ENCODE measurements around the gene PDGFB.

GRCh38 chr22:39264349-39265038, 19.7 kb upstream of the PDGFB start:
- TF ChIP-seq PKNOX1 (IDR thresholded peaks at IDR 0.05) (no peak), FOXK2 (IDR thresholded peaks at IDR 0.05) (no peak), LEF1 (IDR thresholded peaks at IDR 0.05; ENCODE audit: borderline replicate concordance) (no peak), TARDBP (IDR thresholded peaks at IDR 0.05) (no peak), ELF4 (IDR thresholded peaks at IDR 0.05) (no peak), SP1 (IDR thresholded peaks at IDR 0.05) (no peak), BHLHE40 (IDR thresholded peaks at IDR 0.05; ENCODE audit: borderline replicate concordance) (no peak), HDGF (IDR thresholded peaks at IDR 0.05; ENCODE audit: borderline replicate concordance) (no peak), NFRKB (IDR thresholded peaks at IDR 0.05) (no peak), SUZ12 (IDR thresholded peaks at IDR 0.05) (no peak), ARNT (IDR thresholded peaks at IDR 0.05) (no peak), CTBP1 (IDR thresholded peaks at IDR 0.05; ENCODE audit: borderline replicate concordance) (no peak)
